HEK293 (cell line): Measurements from ENCODE around the gene ZNF618.

Experiments
- MYNN ChIP-seq: fragments of 450-650 bp; formaldehyde crosslinking; IDR thresholded peaks from 2 replicates; pipeline ENCODE4 v1.5.1; 2016; ENCODE audit warnings: missing biosample characterization, missing genetic modification characterization, borderline replicate concordance
- ZBTB21 ChIP-seq: fragments of 450-650 bp; formaldehyde crosslinking; IDR thresholded peaks from 2 replicates; pipeline ENCODE4 v1.5.1; 2017; ENCODE audit warnings: missing biosample characterization, missing genetic modification characterization
- ZFP37 ChIP-seq: fragments of 450-650 bp; formaldehyde crosslinking; IDR thresholded peaks from 2 replicates; pipeline ENCODE4 v1.5.1; 2016; ENCODE audit warnings: missing biosample characterization, missing genetic modification characterization
- ZNF266 ChIP-seq: fragments of 450-650 bp; formaldehyde crosslinking; IDR thresholded peaks from 2 replicates; pipeline ENCODE4 v1.5.1; 2016; ENCODE audit warnings: missing biosample characterization, missing genetic modification characterization, low read depth
- ZNF600 ChIP-seq: fragments of 450-650 bp; formaldehyde crosslinking; IDR thresholded peaks from 2 replicates; pipeline ENCODE4 v1.5.1; 2016; ENCODE audit warnings: missing biosample characterization, missing genetic modification characterization
- ZNF747 ChIP-seq: fragments of 450-650 bp; formaldehyde crosslinking; IDR thresholded peaks from 2 replicates; pipeline ENCODE4 v1.5.1; 2016; ENCODE audit warnings: missing biosample characterization, missing genetic modification characterization
- ZNF776 ChIP-seq: fragments of 450-650 bp; formaldehyde crosslinking; IDR thresholded peaks from 2 replicates; pipeline ENCODE4 v1.5.0; 2017; ENCODE audit warnings: missing biosample characterization, missing genetic modification characterization, borderline replicate concordance
- ZSCAN18 ChIP-seq: fragments of 450-650 bp; formaldehyde crosslinking; IDR thresholded peaks from 2 replicates; pipeline ENCODE4 v1.5.1; 2016; ENCODE audit warnings: missing biosample characterization, missing genetic modification characterization
- TF ChIP-seq, protein P1 (sequence below): sonication (generic); formaldehyde crosslinking; IDR thresholded peaks from 2 replicates; pipeline ENCODE4 v1.8.1; 2022; ENCODE audit warnings: mild to moderate bottlenecking, moderate library complexity, missing genetic modification reagents
- TF ChIP-seq, protein P2 (sequence below): fragments of 450-650 bp; formaldehyde crosslinking; IDR thresholded peaks from 2 replicates; pipeline ENCODE4 v1.5.1; 2016; ENCODE audit warnings: missing biosample characterization, missing genetic modification characterization
- TF ChIP-seq, protein P3 (sequence below): fragments of 450-650 bp; formaldehyde crosslinking; IDR thresholded peaks from 2 replicates; pipeline ENCODE4 v1.5.1; 2016; ENCODE audit warnings: missing biosample characterization, missing genetic modification characterization

- TF ChIP-seq ZNF776 (tag by site-specific recombination) (no peak), ZSCAN18 (tag by site-specific recombination) (no peak), ZNF600 (tag by site-specific recombination) (no peak), ZNF266 (no peak), ZFP37 (tag by site-specific recombination) (no peak), ZNF747 (tag by site-specific recombination) (no peak), ZBTB21 (tag by site-specific recombination) (no peak), MYNN (no peak)
- TF ChIP-seq, protein P1, sequence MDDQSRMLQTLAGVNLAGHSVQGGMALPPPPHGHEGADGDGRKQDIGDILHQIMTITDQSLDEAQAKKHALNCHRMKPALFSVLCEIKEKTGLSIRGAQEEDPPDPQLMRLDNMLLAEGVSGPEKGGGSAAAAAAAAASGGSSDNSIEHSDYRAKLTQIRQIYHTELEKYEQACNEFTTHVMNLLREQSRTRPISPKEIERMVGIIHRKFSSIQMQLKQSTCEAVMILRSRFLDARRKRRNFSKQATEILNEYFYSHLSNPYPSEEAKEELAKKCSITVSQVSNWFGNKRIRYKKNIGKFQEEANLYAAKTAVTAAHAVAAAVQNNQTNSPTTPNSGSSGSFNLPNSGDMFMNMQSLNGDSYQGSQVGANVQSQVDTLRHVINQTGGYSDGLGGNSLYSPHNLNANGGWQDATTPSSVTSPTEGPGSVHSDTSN (CRISPR knock-in tag) = no peak
- TF ChIP-seq, protein P2, sequence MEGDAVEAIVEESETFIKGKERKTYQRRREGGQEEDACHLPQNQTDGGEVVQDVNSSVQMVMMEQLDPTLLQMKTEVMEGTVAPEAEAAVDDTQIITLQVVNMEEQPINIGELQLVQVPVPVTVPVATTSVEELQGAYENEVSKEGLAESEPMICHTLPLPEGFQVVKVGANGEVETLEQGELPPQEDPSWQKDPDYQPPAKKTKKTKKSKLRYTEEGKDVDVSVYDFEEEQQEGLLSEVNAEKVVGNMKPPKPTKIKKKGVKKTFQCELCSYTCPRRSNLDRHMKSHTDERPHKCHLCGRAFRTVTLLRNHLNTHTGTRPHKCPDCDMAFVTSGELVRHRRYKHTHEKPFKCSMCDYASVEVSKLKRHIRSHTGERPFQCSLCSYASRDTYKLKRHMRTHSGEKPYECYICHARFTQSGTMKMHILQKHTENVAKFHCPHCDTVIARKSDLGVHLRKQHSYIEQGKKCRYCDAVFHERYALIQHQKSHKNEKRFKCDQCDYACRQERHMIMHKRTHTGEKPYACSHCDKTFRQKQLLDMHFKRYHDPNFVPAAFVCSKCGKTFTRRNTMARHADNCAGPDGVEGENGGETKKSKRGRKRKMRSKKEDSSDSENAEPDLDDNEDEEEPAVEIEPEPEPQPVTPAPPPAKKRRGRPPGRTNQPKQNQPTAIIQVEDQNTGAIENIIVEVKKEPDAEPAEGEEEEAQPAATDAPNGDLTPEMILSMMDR = no peak
- TF ChIP-seq, protein P3, sequence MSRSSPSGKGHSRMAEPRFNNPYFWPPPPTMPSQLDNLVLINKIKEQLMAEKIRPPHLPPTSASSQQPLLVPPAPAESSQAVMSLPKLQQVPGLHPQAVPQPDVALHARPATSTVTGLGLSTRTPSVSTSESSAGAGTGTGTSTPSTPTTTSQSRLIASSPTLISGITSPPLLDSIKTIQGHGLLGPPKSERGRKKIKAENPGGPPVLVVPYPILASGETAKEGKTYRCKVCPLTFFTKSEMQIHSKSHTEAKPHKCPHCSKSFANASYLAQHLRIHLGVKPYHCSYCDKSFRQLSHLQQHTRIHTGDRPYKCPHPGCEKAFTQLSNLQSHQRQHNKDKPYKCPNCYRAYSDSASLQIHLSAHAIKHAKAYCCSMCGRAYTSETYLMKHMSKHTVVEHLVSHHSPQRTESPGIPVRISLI = no peak
These were observed 24.2 kb upstream of the ZNF618 start for GRCh38 chr9:113851873-113852272.
